RWPE1 (cell line): ENCODE measurements around the gene PPP1R3D.
"Not testable (repeated sequence)": the region's sequence is repeated elsewhere in the genome, so short reads cannot be mapped to it uniquely, and the experiment has no call there.

Experiments used
- CTCF ChIA-PET: fragments of 350-600 bp; sonication (Branson Sonifier 250); formaldehyde crosslinking; extraction: SDS; loops from one replicate; lab custom pipeline; 2021; lab: Yijun Ruan, JAX
- POLR2A ChIA-PET: fragments of 400-600 bp; formaldehyde crosslinking; extraction: SDS; loops from one replicate; lab custom pipeline; 2020; ENCODE audit warnings: antibody characterized with exemption; ENCODE audit not compliant: low non-redundant PET; lab: Yijun Ruan, JAX
- DNase-seq: peaks from one replicate; pipeline ENCODE4 v3.0.0; 2012; ENCODE audit warnings: low spot score
- H3K27ac ChIP-seq: fragments of 450-650 bp; 2 replicates; pipeline ENCODE4 v1.5.1; 2017
- CTCF ChIP-seq: fragments of 450-650 bp; conservative IDR thresholded peaks from 2 replicates; pipeline ENCODE4 v1.5.1; 2017; ENCODE audit warnings: low read depth, mild to moderate bottlenecking

The PPP1R3D gene

GRCh38 chr20:59895908-59896307 is 44.2 kb downstream of the PPP1R3D start:
- POLR2A ChIA-PET = no interaction called here
- CTCF ChIA-PET = interaction anchor here (0.9 kb wide), 1 partner anchor 38 kb away, joined by 3 read pairs; the partner anchor contains the start of gene SYCP2
- no peak overlapping the region for H3K27ac ChIP-seq
- no peak for TF ChIP-seq CTCF
- DNase-seq = no peak

GRCh38 chr20:59891581-59891980 is 48.5 kb downstream of the PPP1R3D start:
- CTCF ChIA-PET = interaction anchor here (0.7 to 1.2 kb wide), 2 partner anchors 20 to 108 kb away, joined by 3 to 5 read pairs; no protein-coding TSS in a partner anchor
- POLR2A ChIA-PET = no interaction called here
- no peak for TF ChIP-seq CTCF
- no peak overlapping the region for H3K27ac ChIP-seq
- no peak for DNase-seq

DNA sequence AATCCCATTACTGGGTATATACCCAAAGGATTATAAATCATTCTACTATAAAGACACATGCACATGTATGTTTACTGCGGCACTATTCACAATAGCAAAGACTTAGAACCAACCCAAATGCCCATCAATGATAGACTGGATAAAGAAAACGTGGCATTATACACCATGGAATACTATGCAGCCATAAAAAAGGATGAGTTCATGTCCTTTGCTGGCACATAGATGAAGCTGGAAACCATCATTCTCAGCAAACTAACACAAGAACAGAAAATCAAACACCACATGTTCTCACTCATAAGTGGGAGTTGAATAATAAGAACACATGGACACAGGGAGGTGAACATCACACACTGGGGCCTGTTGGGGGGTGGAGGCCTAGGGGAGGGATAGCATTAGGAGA is 50.1 kb downstream of the PPP1R3D start:
- H3K27ac ChIP-seq, DNase-seq, POLR2A ChIA-PET: not testable (repeated sequence)
- CTCF ChIA-PET = interaction anchor here (0.5 kb wide), 1 partner anchor 319 kb away, joined by 4 read pairs; no protein-coding TSS in a partner anchor

GRCh38 chr20:59888050-59888449 is 52.1 kb downstream of the PPP1R3D start:
- POLR2A ChIA-PET = no interaction called here

More at GRCh38 chr20:59888050-59888449, 52.1 kb downstream of the PPP1R3D start:
- TF ChIP-seq CTCF = no peak
- DNase-seq = no peak
- H3K27ac ChIP-seq = no peak overlapping the region
- CTCF ChIA-PET = no interaction called here
